Thoracic aorta endothelial cell (primary cell): Measurements from ENCODE around the gene RALY. TPM values are rescaled to one million over a fixed set of nuclear protein-coding genes. Genes with fewer than 3 reads are reported as not detected.

ENCODE experiments used
- small RNA-seq: library from RNA; depleted of rRNA; stranded (forward); fragments of <200 nt; gene quantifications from one replicate; pipeline ENCODE3, GENCODE V24; 2012
- total RNA-seq: library from RNA; depleted of rRNA; stranded (reverse); fragments of >200 nt; gene quantifications from 2 replicates; pipeline ENCODE4 v1.2.3, GENCODE V29; 2012

Gene RALY
- total RNA-seq = 83.1 and 99.3 TPM in 2 replicates

GRCh38 chr20:33993576-33994221 lies at the start of gene RALY:
Gene RALY (plus strand): TSS chr20:33993911. CDS start chr20:34072075, 78,164 bp downstream.

DNA sequence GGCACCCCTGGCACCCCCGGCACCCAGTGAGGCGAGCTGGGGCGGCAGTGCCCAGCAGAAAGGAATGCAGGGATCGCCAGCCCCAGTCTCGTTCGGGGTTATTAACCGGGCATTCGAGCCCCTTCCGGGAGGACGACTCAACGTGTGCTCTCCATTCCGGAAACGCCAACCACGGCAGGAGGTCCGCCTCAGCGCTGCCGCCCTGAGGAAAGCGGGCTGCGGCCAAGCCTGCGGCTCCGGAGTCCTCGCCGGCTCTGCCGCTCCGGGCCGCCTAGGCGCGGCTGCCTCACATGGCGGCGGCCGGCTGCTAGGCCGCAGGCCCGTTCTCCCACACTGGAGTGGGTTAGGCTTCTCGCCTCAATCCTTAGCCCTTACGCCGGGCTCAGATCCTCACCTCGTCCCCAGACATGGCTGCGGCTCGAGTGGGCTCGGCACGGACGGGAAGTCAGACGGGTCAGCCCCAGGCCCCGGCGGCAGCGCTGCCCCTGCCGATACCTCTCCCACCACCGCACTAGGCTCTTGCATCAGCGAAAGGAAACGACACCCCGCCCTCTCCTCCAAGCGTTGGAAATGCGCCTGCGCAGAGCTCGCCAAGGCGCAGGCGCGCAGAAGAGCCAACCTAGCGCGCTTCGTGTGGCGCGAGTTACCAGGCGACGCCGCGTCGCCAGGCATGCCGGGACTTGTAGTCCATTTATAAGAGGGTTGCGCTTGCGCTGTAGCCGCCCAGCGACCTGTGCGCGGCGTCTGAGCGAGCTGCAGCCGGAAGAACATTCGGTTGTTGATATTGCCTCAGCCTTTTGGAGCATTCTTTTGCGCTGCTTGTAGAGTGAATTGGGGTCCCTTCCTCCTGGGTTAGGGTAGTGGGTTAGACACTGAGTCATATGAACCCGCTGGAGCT lies 118.2 kb downstream of the RALY start, which contains the start of gene EIF2S2:
EIF2S2 (minus strand) TSS at position 542 of the 898 bp plus-strand sequence; CDS start at position 409, 133 bp downstream.

Small RNA genes lying within 50 kb of the gene (small RNA-seq; reads per million reads assigned to genes)
- not detected for gene MIR4755

Other genes with a start within 250 kb of the RALY start
- 45.6 and 52.4 TPM in 2 replicates for gene CHMP4B, start 182.6 kb upstream of the RALY start, total RNA-seq
- gene EIF2S2, start 118.3 kb downstream of the RALY start, total RNA-seq = 163 and 167 TPM in 2 replicates
- gene ASIP, start 247.5 kb downstream of the RALY start, total RNA-seq = not detected in 2 replicates